HL-60 (cell line): Measurements from ENCODE around the gene ODF4.

ENCODE experiments used
- CTCF ChIP-seq: IDR thresholded peaks from one replicate; pipeline ENCODE4 v1.5.1; 2011; ENCODE audit warnings: low read length, control low read depth, inconsistent platforms; ENCODE audit not compliant: insufficient read depth
- POLR2AphosphoS5 ChIP-seq: IDR thresholded peaks from 2 replicates; pipeline ENCODE4 v1.6.1; 2012; ENCODE audit warnings: low read depth

DNA sequence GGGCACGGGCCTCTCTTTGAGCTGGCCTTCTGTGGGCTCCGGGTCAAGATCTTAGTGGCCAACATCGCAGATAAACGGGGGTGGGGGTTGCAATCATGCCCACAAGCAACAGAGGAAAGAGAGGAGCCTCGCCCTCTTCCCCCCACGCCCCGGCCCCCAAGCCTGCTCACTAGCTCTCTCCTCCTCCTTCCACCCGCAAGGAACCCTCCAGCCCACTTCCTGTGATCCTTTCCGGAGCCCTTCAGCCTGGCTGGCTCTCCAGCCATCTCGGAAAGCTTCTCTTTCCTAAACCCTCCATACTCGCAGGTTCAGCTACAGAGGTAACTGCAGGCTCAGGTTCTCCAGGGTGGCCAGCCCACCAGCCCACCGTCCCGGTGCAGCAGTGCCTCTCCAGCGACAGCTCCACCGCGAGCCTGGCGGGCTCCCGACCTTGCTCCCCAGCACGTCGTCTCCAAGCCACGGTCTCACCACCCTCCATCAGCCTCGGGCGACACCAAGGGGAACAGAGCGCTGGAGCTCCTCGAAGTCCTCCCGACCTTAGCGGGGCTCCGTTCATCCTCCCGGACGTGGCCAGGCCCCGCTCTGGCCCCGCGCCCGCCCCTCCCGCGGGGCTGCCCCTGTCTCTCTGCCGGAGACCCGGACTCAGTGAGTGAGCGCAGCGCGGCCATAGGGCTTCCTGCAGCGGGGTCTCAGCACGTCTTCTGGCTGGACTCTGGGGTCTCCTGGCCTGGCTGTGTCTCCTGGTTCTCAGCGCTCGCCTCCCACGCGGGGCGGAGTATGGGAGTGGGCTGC is 12.9 kb upstream of the ODF4 start:
- TF ChIP-seq CTCF (no peak), POLR2AphosphoS5 (no peak)
